K562 (cell line): Measurements from ENCODE around the gene NCOA1. TPM values are rescaled to one million over a fixed set of nuclear protein-coding genes. Genes with fewer than 3 reads are reported as not detected.

Source experiments
- ATAC-seq: fragments of 200-7000 bp; cut with Tn5 transposase; 3 replicates; pipeline ENCODE4 v1.9.1; 2020; ENCODE audit warnings: moderate library complexity
- BruUV-seq: library from RNA; stranded (reverse); fragments of 400-500 nt; replicated peaks from 2 replicates; lab custom pipeline; 2021; lab: Mats Ljungman, UMichigan
- CTCF ChIA-PET: fragments of 300-600 bp; formaldehyde crosslinking; extraction: SDS; loops from one replicate; lab custom pipeline; 2021; ENCODE audit warnings: low intra/inter-chr PET ratio; lab: Yijun Ruan, JAX
- POLR2A ChIA-PET: fragments of 300-600, 350-650 bp; sonication (Branson Sonifier 250); formaldehyde crosslinking; extraction: SDS; loops from one replicate; lab custom pipeline; 2021; ENCODE audit warnings: antibody characterized with exemption, inconsistent platforms; lab: Yijun Ruan, JAX
- DNase-seq, 4 experiments: peaks; one replicate each; pipeline versions ENCODE4 v3.0.0 to v3.0.0-alpha.2; 2011 to 2018; ENCODE audit warnings: low spot score in 3 of 4, mixed read lengths in 3 of 4; ENCODE audit errors: extremely low read depth in 1 of 4
- FAIRE-seq: peaks from 2 replicates; lab custom pipeline; 2011; peaks lifted over from hg19 to GRCh38; lab: Jason Lieb, UNC
- H2AFZ ChIP-seq: 2 replicates; pipeline ENCODE4 v1.6.0; 2011; ENCODE audit warnings: low read depth, low read length, control low read depth, inconsistent platforms
- H3K27ac ChIP-seq: fragments of 200-600 bp; 3 replicates; pipeline ENCODE4 v1.8.0; 2011; ENCODE audit warnings: low read depth, mild to moderate bottlenecking, control low read depth, inconsistent platforms, low read length, moderate library complexity, mixed read lengths; ENCODE audit errors: extremely low read depth
- H3K27me3 ChIP-seq, 2 experiments: fragments of 300-600 bp in 1 of 2; 2 replicates in 1 of 2; 3 replicates in 1 of 2; pipeline versions ENCODE4 v1.6.0 to v1.8.0; 2011; ENCODE audit warnings: inconsistent platforms in 2 of 2, low read length in 2 of 2, mild to moderate bottlenecking in 1 of 2, mixed read lengths in 1 of 2, moderate library complexity in 1 of 2; ENCODE audit not compliant: control insufficient read depth in 2 of 2, insufficient read depth in 2 of 2
- H3K36me3 ChIP-seq: fragments of 300-600 bp; 3 replicates; pipeline ENCODE4 v1.8.0; 2011; ENCODE audit warnings: mild to moderate bottlenecking, low read length, inconsistent platforms; ENCODE audit not compliant: control insufficient read depth, insufficient read depth
- H3K4me1 ChIP-seq, 2 experiments: fragments of 200-600 bp in 1 of 2; replicated peaks in 1 of 2; 2 replicates in 1 of 2; 3 replicates in 1 of 2; pipeline versions ENCODE4 v1.5.1 to v1.8.0; 2011; ENCODE audit warnings: inconsistent platforms in 2 of 2, low read length in 2 of 2, mild to moderate bottlenecking in 1 of 2, mixed read lengths in 1 of 2, moderate library complexity in 1 of 2; ENCODE audit not compliant: control insufficient read depth in 2 of 2, insufficient read depth in 2 of 2
- H3K4me2 ChIP-seq: 2 replicates; pipeline ENCODE4 v1.6.1; 2011; ENCODE audit warnings: low read length, control low read depth, inconsistent platforms, mixed read lengths; ENCODE audit not compliant: insufficient read depth
- H3K4me3 ChIP-seq: fragments of 200-600 bp; sonication (generic), shearing (Covaris generic); 2 replicates; pipeline ENCODE4 v1.5.1; 2016; ENCODE audit warnings: control low read depth, inconsistent platforms
- H3K79me2 ChIP-seq: fragments of 200-600 bp; 3 replicates; pipeline ENCODE4 v1.8.0; 2011; ENCODE audit warnings: low read length, inconsistent platforms; ENCODE audit not compliant: control insufficient read depth, insufficient read depth
- H3K9ac ChIP-seq, 2 experiments: 2 replicates each; pipeline versions ENCODE4 v1.6.0 to v1.6.1; 2011; ENCODE audit warnings: low read depth in 2 of 2, low read length in 2 of 2, control low read depth in 1 of 2, inconsistent platforms in 1 of 2, mild to moderate bottlenecking in 1 of 2, mixed read lengths in 1 of 2; ENCODE audit not compliant: insufficient read depth in 1 of 2
- H3K9me1 ChIP-seq: one replicate; pipeline ENCODE4 v1.6.0; 2011; ENCODE audit warnings: inconsistent platforms, mild to moderate bottlenecking, low read length, moderate library complexity; ENCODE audit not compliant: control insufficient read depth, insufficient read depth
- H3K9me3 ChIP-seq: replicated peaks from 2 replicates; pipeline ENCODE4 v1.5.1; 2011; ENCODE audit warnings: low read depth, low read length, inconsistent platforms; ENCODE audit not compliant: control insufficient read depth, insufficient read depth
- H4K20me1 ChIP-seq: replicated peaks from 2 replicates; pipeline ENCODE4 v1.6.1; 2011; ENCODE audit warnings: low read length, inconsistent platforms, mixed read lengths; ENCODE audit not compliant: control insufficient read depth, insufficient read depth
- EGR1 ChIP-seq: fragments of 450-650 bp; conservative IDR thresholded peaks from 2 replicates; pipeline ENCODE4 v1.6.1; 2017; ENCODE audit warnings: mild to moderate bottlenecking
- ELF2 ChIP-seq: fragments of 250-450 bp; sonication (Bioruptor Pico); IDR thresholded peaks from 2 replicates; pipeline ENCODE4 v1.5.0; 2021; ENCODE audit warnings: mild to moderate bottlenecking
- HNRNPLL ChIP-seq: fragments of 200-400 bp; formaldehyde crosslinking; IDR thresholded peaks from 2 replicates; pipeline ENCODE4 v1.6.1; 2017; ENCODE audit warnings: low read length, low read depth, mild to moderate bottlenecking; ENCODE audit not compliant: poor library complexity, severe bottlenecking
- NCOA4 ChIP-seq: fragments of 450-650 bp; IDR thresholded peaks from 2 replicates; pipeline ENCODE4 v1.6.1; 2018; ENCODE audit warnings: mild to moderate bottlenecking; ENCODE audit not compliant: partially characterized antibody
- RCOR1 ChIP-seq, 2 experiments: IDR thresholded peaks; 2 replicates each; pipeline ENCODE4 v1.6.1; 2012; ENCODE audit warnings: low read depth in 2 of 2, low read length in 2 of 2, borderline replicate concordance in 1 of 2, improper control_type of control experiment in 1 of 2
- TAF9B ChIP-seq: fragments of 450-650 bp; IDR thresholded peaks from 2 replicates; pipeline ENCODE4 v1.6.1; 2018; ENCODE audit warnings: mild to moderate bottlenecking; ENCODE audit not compliant: partially characterized antibody
- TARDBP ChIP-seq: fragments of 450-650 bp; IDR thresholded peaks from 2 replicates; pipeline ENCODE4 v1.6.1; 2016
- ZNF184 ChIP-seq: sonication (generic); formaldehyde crosslinking; IDR thresholded peaks from 2 replicates; pipeline ENCODE4 v1.5.0; 2020; ENCODE audit warnings: missing genetic modification reagents
- ZNF347 ChIP-seq: fragments of 450-650 bp; formaldehyde crosslinking; IDR thresholded peaks from 2 replicates; pipeline ENCODE4 v1.4.0; 2020; ENCODE audit warnings: low read depth, mild to moderate bottlenecking, moderate library complexity
- ZNF511 ChIP-seq: sonication (generic); formaldehyde crosslinking; IDR thresholded peaks from 2 replicates; pipeline ENCODE4 v1.8.0; 2022; ENCODE audit warnings: mild to moderate bottlenecking, missing genetic modification reagents
- WGBS: fragments of 100-300 bp; shearing (Covaris generic); methylation state at CpG from one replicate; pipeline ENCODE4 v1.1.6; 2016; ENCODE audit warnings: low coverage, mixed read lengths; ENCODE audit not compliant: insufficient coverage; ENCODE audit errors: missing lambda C conversion rate; 5-methylcytosine and 5-hydroxymethylcytosine counted together
- in situ Hi-C: fragments of 300-500 bp; cut with MboI; formaldehyde crosslinking; loops from 4 replicates; pipeline ENCODE4 v1.15.0; 2018; ENCODE audit warnings: inconsistent platforms, mixed read lengths
- intact Hi-C: fragments of 100-400 bp; cut with micrococcal nuclease; formaldehyde crosslinking; loops from 2 replicates; pipeline ENCODE4 v1.14.2; 2022
- polyA plus RNA-seq, 8 experiments: library from polyadenylated mRNA; depleted of rRNA in 4 of 8; stranded (reverse) in 5 of 8; unstranded in 3 of 8; fragments of >200 nt; fragmentation: Nextera tagmentation in 2 of 8; fragmentation: Illumina TruSeq in 1 of 8; extraction: Ambion mirVana in 2 of 8; extraction: Trizol in 1 of 8; gene quantifications; 2 replicates each; pipeline versions ENCODE4 v1.2.1 to v1.2.3, GENCODE V29; 2011 to 2014; ENCODE audit warnings: inconsistent platforms in 1 of 8, missing spikeins in 1 of 8
- total RNA-seq, 7 experiments: library from RNA; depleted of rRNA in 6 of 7; stranded (reverse); fragments of >200 nt in 6 of 7; fragmentation: Illumina TruSeq in 2 of 7; extraction: Trizol in 2 of 7; gene quantifications; 2 replicates each; pipeline versions ENCODE4 v1.2.1 to v1.2.3, GENCODE V29; 2011 to 2021; ENCODE audit warnings: low replicate concordance in 1 of 7

Gene NCOA1
- total and polyA plus RNA-seq, 9 of the 15 experiments (the other 6 are each of a cell fraction or from before 2014, with no cell fraction given): 4.9 to 25.7 (median 17.0) TPM

GRCh38 chr2:24763843-24764242 lies 272.8 kb downstream of the NCOA1 start:
- no peak for FAIRE-seq
- ChIA-PET POLR2A (no interaction called here), CTCF (no interaction called here)
- intact Hi-C loops: no loop called here
- Histone ChIP-seq H3K4me3 (no peak overlapping the region), H3K4me2 (no peak overlapping the region), H2AFZ (no peak overlapping the region), H3K9me1 (no peaks in the 10 kb centered on the region), H4K20me1 (no peaks in the 10 kb centered on the region), H3K27ac (no peak overlapping the region), H3K36me3 (peaks cover 30% of the 10 kb centered on the region), H3K4me1 (no peaks in the 10 kb centered on the region), H3K79me2 (no peaks in the 10 kb centered on the region), H3K9ac (no peak overlapping the region), H3K9me3 (no peaks in the 10 kb centered on the region), H3K27me3 (no peaks in the 10 kb centered on the region)
- DNase-seq: no peak
- no peak for TF ChIP-seq NCOA4
- TF ChIP-seq EGR1: no peak
- TF ChIP-seq ZNF511: no peak
- no peak for TF ChIP-seq ZNF347 (CRISPR knock-in tag)
- TF ChIP-seq ELF2 (CRISPR knock-in tag): no peak
- TF ChIP-seq TAF9B: no peak
- no peak for TF ChIP-seq RCOR1 (IDR thresholded peaks at IDR 0.05; ENCODE audit: borderline replicate concordance in 1 of 2, low read depth in 2 of 2, low read length in 2 of 2)
- no peak for TF ChIP-seq HNRNPLL
- no peak for TF ChIP-seq TARDBP
- no peak for TF ChIP-seq ZNF184 (CRISPR knock-in tag)
- in situ Hi-C loops: no loop called here
- WGBS: 87% methylated on average over 3 of the region's 4 CpGs
- BruUV-seq: no TSS peak
- no peak for ATAC-seq
